SU-DHL-6 (cell line): Measurements from ENCODE around the gene WASL.

Source experiments
- H2AFZ ChIP-seq: fragments of 200-600 bp; sonication (generic); 2 replicates; pipeline ENCODE4 v1.6.1; 2014; ENCODE audit warnings: low read depth, mild to moderate bottlenecking, moderate library complexity, mixed read lengths, antibody characterized with exemption, low read length; ENCODE audit not compliant: severe bottlenecking
- H3F3A ChIP-seq: fragments of 200-600 bp; shearing (Covaris generic); 2 replicates; pipeline ENCODE4 v1.6.0; 2016; ENCODE audit warnings: antibody characterized with exemption, mild to moderate bottlenecking; ENCODE audit not compliant: insufficient read depth
- H3K27ac ChIP-seq: fragments of 200-600 bp; sonication (generic); 2 replicates; pipeline ENCODE4 v1.5.1; 2016; ENCODE audit warnings: low read depth, mild to moderate bottlenecking, low read length, moderate library complexity, mixed read lengths
- H3K27me3 ChIP-seq: fragments of 200-600 bp; sonication (generic), shearing (Covaris generic); 2 replicates; pipeline ENCODE4 v1.6.0; 2014; ENCODE audit warnings: mild to moderate bottlenecking, low read length
- H3K36me3 ChIP-seq: fragments of 200-600 bp; sonication (generic); 2 replicates; pipeline ENCODE4 v1.6.1; 2014; ENCODE audit warnings: mild to moderate bottlenecking, low read length, mixed read lengths
- H3K4me2 ChIP-seq: fragments of 300-600, 200-600 bp; shearing (Covaris generic), sonication (generic); 2 replicates; pipeline ENCODE4 v1.6.0; 2014; ENCODE audit warnings: low read length, low read depth, mild to moderate bottlenecking; ENCODE audit not compliant: poor library complexity, severe bottlenecking
- H3K4me3 ChIP-seq: fragments of 200-600 bp; sonication (generic); 2 replicates; pipeline ENCODE4 v1.5.1; 2014; ENCODE audit warnings: antibody characterized with exemption, low read length, mild to moderate bottlenecking, mixed read lengths; ENCODE audit not compliant: insufficient read depth, poor library complexity, severe bottlenecking
- H3K79me2 ChIP-seq: fragments of 200-600 bp; sonication (generic); 2 replicates; pipeline ENCODE4 v1.6.1; 2014; ENCODE audit warnings: mild to moderate bottlenecking, low read length, moderate library complexity; ENCODE audit not compliant: insufficient read depth
- H3K9ac ChIP-seq: fragments of 200-600 bp; sonication (generic); 2 replicates; pipeline ENCODE4 v1.7.0; 2014; ENCODE audit warnings: mild to moderate bottlenecking, low read length
- H3K9me2 ChIP-seq: fragments of 200-600 bp; sonication (generic); replicated peaks from 2 replicates; pipeline ENCODE4 v1.6.1; 2014; ENCODE audit warnings: low read length; ENCODE audit not compliant: insufficient read depth
- H3K9me3 ChIP-seq: fragments of 200-600 bp; sonication (generic); 2 replicates; pipeline ENCODE4 v1.6.1; 2014; ENCODE audit warnings: low read length, mixed read lengths; ENCODE audit not compliant: insufficient read depth
- H4K20me1 ChIP-seq: fragments of 200-600 bp; sonication (generic); 2 replicates; pipeline ENCODE4 v1.6.1; 2014; ENCODE audit warnings: low read depth, mild to moderate bottlenecking, antibody characterized with exemption, low read length, moderate library complexity, mixed read lengths
- EZH2phosphoT487 ChIP-seq: fragments of 200-600 bp; sonication (generic), shearing (Covaris generic); conservative IDR thresholded peaks from 2 replicates; pipeline ENCODE4 v1.6.1; 2018; ENCODE audit warnings: mild to moderate bottlenecking, antibody characterized with exemption, low read length, moderate library complexity, mixed read lengths
- TF ChIP-seq, protein P1 (sequence below): fragments of 200-600 bp; sonication (generic); IDR thresholded peaks from one replicate; pipeline ENCODE4 v1.5.1; 2017; ENCODE audit warnings: antibody characterized with exemption, mild to moderate bottlenecking, low read length, moderate library complexity; ENCODE audit not compliant: insufficient read depth, poor library complexity, severe bottlenecking

WASL gene

DNA sequence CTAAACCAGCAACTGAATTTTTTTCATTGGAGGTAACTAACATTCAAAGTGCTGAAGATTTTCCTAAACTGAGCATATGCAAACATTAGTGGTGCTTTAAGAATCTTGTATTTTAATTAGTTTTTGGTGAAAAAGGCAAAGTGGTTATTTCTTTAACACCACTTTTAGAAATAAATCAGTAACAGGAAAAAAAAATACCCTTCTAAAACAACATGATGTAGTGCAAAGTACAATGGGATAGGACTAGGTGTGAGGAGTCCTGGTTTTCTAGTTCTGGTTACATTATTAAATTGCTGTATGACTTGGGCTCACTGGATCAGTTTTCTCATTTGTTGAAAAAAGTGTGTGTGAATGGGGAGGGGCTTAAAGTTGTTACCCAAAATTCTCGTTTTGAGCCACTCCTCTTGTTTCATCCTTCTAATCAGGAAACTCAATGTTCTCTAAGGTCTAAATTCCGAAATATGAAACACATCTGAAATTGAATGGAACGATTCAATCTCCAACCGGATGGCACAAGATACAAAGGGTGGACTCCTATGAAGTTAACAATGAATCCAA, 1.8 kb downstream of the WASL start:
- Histone ChIP-seq H3K9me3 (no peaks in the 10 kb centered on the region), H3K27ac (no peak overlapping the region), H3K4me3 (peak overlapping the region; percentile 84), H3K9ac (peak overlapping the region; percentile 85), H3F3A (peaks cover 15% of the 10 kb centered on the region), H3K9me2 (no peaks in the 10 kb centered on the region), H4K20me1 (peaks cover 32% of the 10 kb centered on the region), H3K4me2 (peak overlapping the region; percentile 88), H2AFZ (no peak overlapping the region), H3K27me3 (no peaks in the 10 kb centered on the region), H3K36me3 (no peaks in the 10 kb centered on the region), H3K79me2 (peaks cover 62% of the 10 kb centered on the region)
- TF ChIP-seq, protein P1, sequence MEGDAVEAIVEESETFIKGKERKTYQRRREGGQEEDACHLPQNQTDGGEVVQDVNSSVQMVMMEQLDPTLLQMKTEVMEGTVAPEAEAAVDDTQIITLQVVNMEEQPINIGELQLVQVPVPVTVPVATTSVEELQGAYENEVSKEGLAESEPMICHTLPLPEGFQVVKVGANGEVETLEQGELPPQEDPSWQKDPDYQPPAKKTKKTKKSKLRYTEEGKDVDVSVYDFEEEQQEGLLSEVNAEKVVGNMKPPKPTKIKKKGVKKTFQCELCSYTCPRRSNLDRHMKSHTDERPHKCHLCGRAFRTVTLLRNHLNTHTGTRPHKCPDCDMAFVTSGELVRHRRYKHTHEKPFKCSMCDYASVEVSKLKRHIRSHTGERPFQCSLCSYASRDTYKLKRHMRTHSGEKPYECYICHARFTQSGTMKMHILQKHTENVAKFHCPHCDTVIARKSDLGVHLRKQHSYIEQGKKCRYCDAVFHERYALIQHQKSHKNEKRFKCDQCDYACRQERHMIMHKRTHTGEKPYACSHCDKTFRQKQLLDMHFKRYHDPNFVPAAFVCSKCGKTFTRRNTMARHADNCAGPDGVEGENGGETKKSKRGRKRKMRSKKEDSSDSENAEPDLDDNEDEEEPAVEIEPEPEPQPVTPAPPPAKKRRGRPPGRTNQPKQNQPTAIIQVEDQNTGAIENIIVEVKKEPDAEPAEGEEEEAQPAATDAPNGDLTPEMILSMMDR = no peak

- H3K9me3 ChIP-seq = no peaks in the 10 kb centered on the region
- H3K4me3 ChIP-seq = no peak overlapping the region
- H3K27me3 ChIP-seq = no peaks in the 10 kb centered on the region
- H3K79me2 ChIP-seq = peaks cover 67% of the 10 kb centered on the region
- no peaks in the 10 kb centered on the region for H3K9me2 ChIP-seq
- H3F3A ChIP-seq = peaks cover 15% of the 10 kb centered on the region
- no peak overlapping the region for H3K9ac ChIP-seq
- TF ChIP-seq, protein P1 = no peak
- TF ChIP-seq EZH2phosphoT487 = no peak
- peaks cover 39% of the 10 kb centered on the region for H4K20me1 ChIP-seq
- H3K4me2 ChIP-seq = peak overlapping the region; percentile 88
- H2AFZ ChIP-seq = no peak overlapping the region
- H3K27ac ChIP-seq = no peak overlapping the region
- no peaks in the 10 kb centered on the region for H3K36me3 ChIP-seq
Observed at GRCh38 chr7:123746055-123746454, 2.7 kb downstream of the WASL start.

GRCh38 chr7:123745437-123745836, 3.4 kb downstream of the WASL start:
- Histone ChIP-seq H3K79me2 (peaks cover 73% of the 10 kb centered on the region), H3K4me3 (no peak overlapping the region), H2AFZ (no peak overlapping the region), H3K9me2 (no peaks in the 10 kb centered on the region), H3K27ac (no peak overlapping the region), H3K27me3 (no peaks in the 10 kb centered on the region), H3K9ac (no peak overlapping the region), H4K20me1 (peaks cover 39% of the 10 kb centered on the region), H3K9me3 (no peaks in the 10 kb centered on the region), H3F3A (peaks cover 14% of the 10 kb centered on the region), H3K36me3 (no peaks in the 10 kb centered on the region), H3K4me2 (peak overlapping the region; percentile 88)
- TF ChIP-seq, protein P1 = no peak
- TF ChIP-seq EZH2phosphoT487 = no peak
